ENCODE results near the gene SLC7A5. TPM values are rescaled to one million over a fixed set of nuclear protein-coding genes. Genes with fewer than 3 reads are reported as not detected.
"Not testable (repeated sequence)": the region's sequence is repeated elsewhere in the genome, so short reads cannot be mapped to it uniquely, and the experiment has no call there.

Gene SLC7A5
- total RNA-seq, 1 donor from 2014 or later: 41.6 TPM

GRCh38 chr16:87895641-87896141 is 26.4 kb upstream of the SLC7A5 start:
- Mint-ChIP-seq H3K4me1 (no peaks in the 10 kb centered on the region), H3K27me3 (ENCODE audit: low read depth) (peaks cover 2% of the 10 kb centered on the region), H3K27ac (ENCODE audit: unreplicated experiment) (no peak overlapping the region), H3K9me3 (no peaks in the 10 kb centered on the region), H3K4me3 (no peak overlapping the region), H3K36me3 (ENCODE audit: low read depth) (no peaks in the 10 kb centered on the region)
- DNase-seq (ENCODE audit: low read depth, low spot score): no peak
- TF ChIP-seq CTCF (conservative IDR thresholded peaks at IDR 0.05): no peak

- not testable (repeated sequence) for H3K36me3 Mint-ChIP-seq (ENCODE audit: low read depth); H3K27ac Mint-ChIP-seq (ENCODE audit: unreplicated experiment); DNase-seq (ENCODE audit: low read depth, low spot score); H3K27me3 Mint-ChIP-seq (ENCODE audit: low read depth); H3K9me3 Mint-ChIP-seq; H3K4me1 Mint-ChIP-seq; H3K4me3 Mint-ChIP-seq
Measured at GRCh38 chr16:87894005-87894404, 24.7 kb upstream of the SLC7A5 start.

- H3K4me1 Mint-ChIP-seq: no peaks in the 10 kb centered on the region
- DNase-seq (ENCODE audit: low read depth, low spot score): no peak
- no peaks in the 10 kb centered on the region for H3K36me3 Mint-ChIP-seq (ENCODE audit: low read depth)
- H3K9me3 Mint-ChIP-seq: no peaks in the 10 kb centered on the region
- H3K27ac Mint-ChIP-seq (ENCODE audit: unreplicated experiment): no peak overlapping the region
- H3K27me3 Mint-ChIP-seq (ENCODE audit: low read depth): peaks cover 1% of the 10 kb centered on the region
- no peak overlapping the region for H3K4me3 Mint-ChIP-seq
- TF ChIP-seq CTCF (conservative IDR thresholded peaks at IDR 0.05): no peak
Measured at GRCh38 chr16:87891764-87892163, 22.5 kb upstream of the SLC7A5 start.

- not testable (repeated sequence) for DNase-seq (ENCODE audit: low read depth, low spot score); H3K27ac Mint-ChIP-seq (ENCODE audit: unreplicated experiment); H3K9me3 Mint-ChIP-seq; H3K27me3 Mint-ChIP-seq (ENCODE audit: low read depth); H3K4me1 Mint-ChIP-seq; H3K36me3 Mint-ChIP-seq (ENCODE audit: low read depth); H3K4me3 Mint-ChIP-seq
- peak; percentile 31 for TF ChIP-seq CTCF (conservative IDR thresholded peaks at IDR 0.05)
Measured at GRCh38 chr16:87889762-87890161, 20.5 kb upstream of the SLC7A5 start.

- not testable (repeated sequence) for H3K4me1 Mint-ChIP-seq; H3K9me3 Mint-ChIP-seq; H3K4me3 Mint-ChIP-seq; H3K27ac Mint-ChIP-seq (ENCODE audit: unreplicated experiment); H3K36me3 Mint-ChIP-seq (ENCODE audit: low read depth); DNase-seq (ENCODE audit: low read depth, low spot score); H3K27me3 Mint-ChIP-seq (ENCODE audit: low read depth)
Measured at GRCh38 chr16:87888346-87888745, 19.0 kb upstream of the SLC7A5 start.

- DNase-seq (ENCODE audit: low read depth, low spot score); H3K4me3 Mint-ChIP-seq; H3K27ac Mint-ChIP-seq (ENCODE audit: unreplicated experiment); H3K27me3 Mint-ChIP-seq (ENCODE audit: low read depth); H3K4me1 Mint-ChIP-seq; H3K9me3 Mint-ChIP-seq; H3K36me3 Mint-ChIP-seq (ENCODE audit: low read depth): not testable (repeated sequence)
Measured at GRCh38 chr16:87887931-87888330, 18.6 kb upstream of the SLC7A5 start.

GRCh38 chr16:87885371-87885967 is 16.2 kb upstream of the SLC7A5 start:
- H3K4me1 Mint-ChIP-seq; H3K9me3 Mint-ChIP-seq; H3K4me3 Mint-ChIP-seq; H3K36me3 Mint-ChIP-seq (ENCODE audit: low read depth); DNase-seq (ENCODE audit: low read depth, low spot score); H3K27ac Mint-ChIP-seq (ENCODE audit: unreplicated experiment): not testable (repeated sequence)
- peaks cover 13% of the 10 kb centered on the region for H3K27me3 Mint-ChIP-seq (ENCODE audit: low read depth)
